Smooth muscle cell (in vitro differentiated cells): ENCODE results near the gene TRIM67. TPM values are rescaled to one million over a fixed set of nuclear protein-coding genes. Genes with fewer than 3 reads are reported as not detected.
"Not testable (repeated sequence)": the region's sequence is repeated elsewhere in the genome, so short reads cannot be mapped to it uniquely, and the experiment has no call there.

Experiments
- DNase-seq: peaks from one replicate; lab custom pipeline; 2025; ENCODE audit not compliant: unreplicated experiment; lab: John Stamatoyannopoulos, UW
- H2AFZ ChIP-seq: fragments of 200-600 bp; sonication (generic); 2 replicates; pipeline ENCODE4 v1.6.0; 2016; ENCODE audit warnings: antibody characterized with exemption, low read depth, mild to moderate bottlenecking
- H3F3A ChIP-seq: fragments of 200-600 bp; sonication (generic); 2 replicates; pipeline ENCODE4 v1.6.0; 2017; ENCODE audit warnings: antibody characterized with exemption, low read depth
- H3K27ac ChIP-seq: fragments of 200-600 bp; sonication (generic); 2 replicates; pipeline ENCODE4 v1.5.1; 2016; ENCODE audit warnings: low read depth, mild to moderate bottlenecking
- H3K27me3 ChIP-seq: fragments of 200-600 bp; sonication (generic); 2 replicates; pipeline ENCODE4 v1.6.1; 2016; ENCODE audit warnings: low read depth, mild to moderate bottlenecking
- H3K36me3 ChIP-seq: fragments of 200-600 bp; sonication (generic); 2 replicates; pipeline ENCODE4 v1.5.1; 2016; ENCODE audit warnings: low read depth
- H3K4me1 ChIP-seq: fragments of 200-600 bp; sonication (generic); 2 replicates; pipeline ENCODE4 v1.5.1; 2016; ENCODE audit warnings: low read depth
- H3K4me2 ChIP-seq: fragments of 200-600 bp; sonication (generic); 2 replicates; pipeline ENCODE4 v1.6.0; 2016; ENCODE audit warnings: mild to moderate bottlenecking
- H3K4me3 ChIP-seq: fragments of 200-600 bp; sonication (generic); 2 replicates; pipeline ENCODE4 v1.5.1; 2016; ENCODE audit warnings: mild to moderate bottlenecking
- H3K79me2 ChIP-seq: fragments of 200-600 bp; sonication (generic); 2 replicates; pipeline ENCODE4 v1.6.0; 2016; ENCODE audit warnings: low read depth, mild to moderate bottlenecking
- H3K9ac ChIP-seq: fragments of 200-600 bp; sonication (generic); 2 replicates; pipeline ENCODE4 v1.6.0; 2016; ENCODE audit warnings: low read depth
- H3K9me3 ChIP-seq: fragments of 200-600 bp; sonication (generic); replicated peaks from 2 replicates; pipeline ENCODE4 v1.5.1; 2016; ENCODE audit warnings: low read depth
- H4K20me1 ChIP-seq: fragments of 200-600 bp; sonication (generic); 2 replicates; pipeline ENCODE4 v1.6.0; 2016; ENCODE audit warnings: low read depth
- WGBS: methylation state at CpG from one replicate; pipeline ENCODE4 v1.1.7; 2016; ENCODE audit warnings: low lambda C conversion rate; 5-methylcytosine and 5-hydroxymethylcytosine counted together
- polyA plus RNA-seq: library from polyadenylated mRNA; unstranded; fragments of >200 nt; fragmentation: Nextera tagmentation; extraction: Ambion mirVana; gene quantifications from 2 replicates; pipeline ENCODE4 v1.2.1, GENCODE V29; 2016
- total RNA-seq: library from RNA; depleted of rRNA; stranded (reverse); fragments of >200 nt; gene quantifications from 2 replicates; pipeline ENCODE4 v1.2.3, GENCODE V29; 2014
- TF ChIP-seq, protein P1 (sequence below): fragments of 200-600 bp; sonication (generic); IDR thresholded peaks from 2 replicates; pipeline ENCODE4 v1.5.1; 2017; ENCODE audit warnings: borderline replicate concordance, mild to moderate bottlenecking, antibody characterized with exemption; ENCODE audit not compliant: insufficient read depth, poor library complexity, severe bottlenecking

TRIM67 gene
- total and polyA plus RNA-seq, 2 experiments from 2014 or later: 0.04 to 0.25 TPM

- no peak overlapping the region for H3K9ac ChIP-seq
- no peak overlapping the region for H2AFZ ChIP-seq
- H3F3A ChIP-seq: no peaks in the 10 kb centered on the region
- no peaks in the 10 kb centered on the region for H3K79me2 ChIP-seq
- no peak overlapping the region for H3K27ac ChIP-seq
- peaks cover 74% of the 10 kb centered on the region for H3K27me3 ChIP-seq
- H3K9me3 ChIP-seq: no peaks in the 10 kb centered on the region
- WGBS: 43% methylated on average over 1 of the region's 1 CpG
- H3K4me2 ChIP-seq: no peak overlapping the region
- H3K4me3 ChIP-seq: no peak overlapping the region
- no peak for DNase-seq
- H3K36me3 ChIP-seq: no peaks in the 10 kb centered on the region
- peaks cover 12% of the 10 kb centered on the region for H3K4me1 ChIP-seq
- no peaks in the 10 kb centered on the region for H4K20me1 ChIP-seq
- TF ChIP-seq, protein P1, sequence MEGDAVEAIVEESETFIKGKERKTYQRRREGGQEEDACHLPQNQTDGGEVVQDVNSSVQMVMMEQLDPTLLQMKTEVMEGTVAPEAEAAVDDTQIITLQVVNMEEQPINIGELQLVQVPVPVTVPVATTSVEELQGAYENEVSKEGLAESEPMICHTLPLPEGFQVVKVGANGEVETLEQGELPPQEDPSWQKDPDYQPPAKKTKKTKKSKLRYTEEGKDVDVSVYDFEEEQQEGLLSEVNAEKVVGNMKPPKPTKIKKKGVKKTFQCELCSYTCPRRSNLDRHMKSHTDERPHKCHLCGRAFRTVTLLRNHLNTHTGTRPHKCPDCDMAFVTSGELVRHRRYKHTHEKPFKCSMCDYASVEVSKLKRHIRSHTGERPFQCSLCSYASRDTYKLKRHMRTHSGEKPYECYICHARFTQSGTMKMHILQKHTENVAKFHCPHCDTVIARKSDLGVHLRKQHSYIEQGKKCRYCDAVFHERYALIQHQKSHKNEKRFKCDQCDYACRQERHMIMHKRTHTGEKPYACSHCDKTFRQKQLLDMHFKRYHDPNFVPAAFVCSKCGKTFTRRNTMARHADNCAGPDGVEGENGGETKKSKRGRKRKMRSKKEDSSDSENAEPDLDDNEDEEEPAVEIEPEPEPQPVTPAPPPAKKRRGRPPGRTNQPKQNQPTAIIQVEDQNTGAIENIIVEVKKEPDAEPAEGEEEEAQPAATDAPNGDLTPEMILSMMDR: no peak
Measured at GRCh38 chr1:231157311-231157710, 4.5 kb upstream of the TRIM67 start.

DNA sequence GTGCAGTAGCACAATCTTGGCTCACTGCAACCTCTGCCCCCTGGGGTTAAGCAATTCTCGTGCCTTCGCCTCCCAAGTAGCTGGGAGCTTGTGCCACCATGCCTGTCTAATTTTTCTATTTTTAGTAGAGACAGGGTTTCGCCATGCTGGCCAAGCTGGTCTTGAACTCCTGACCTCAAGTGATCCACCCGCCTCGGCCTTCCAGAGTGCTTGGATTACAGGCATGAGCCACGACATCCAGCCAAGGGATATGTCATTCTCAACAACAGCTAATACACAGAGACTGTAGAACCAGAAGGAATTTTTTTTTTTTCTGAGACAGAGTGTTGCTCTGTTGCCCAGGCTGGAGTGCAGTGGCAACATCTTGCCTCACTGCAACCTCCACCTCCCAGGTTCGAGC lies 3.7 kb upstream of the TRIM67 start:
- H3F3A ChIP-seq, H3K4me3 ChIP-seq, H2AFZ ChIP-seq, H3K79me2 ChIP-seq, H3K4me2 ChIP-seq, DNase-seq, H3K9me3 ChIP-seq, H4K20me1 ChIP-seq, H3K9ac ChIP-seq, H3K27ac ChIP-seq, H3K36me3 ChIP-seq: not testable (repeated sequence)
- 84% methylated on average over 7 of the region's 7 CpGs for WGBS
- Histone ChIP-seq H3K27me3 (peaks cover 79% of the 10 kb centered on the region), H3K4me1 (peaks cover 18% of the 10 kb centered on the region)

DNA sequence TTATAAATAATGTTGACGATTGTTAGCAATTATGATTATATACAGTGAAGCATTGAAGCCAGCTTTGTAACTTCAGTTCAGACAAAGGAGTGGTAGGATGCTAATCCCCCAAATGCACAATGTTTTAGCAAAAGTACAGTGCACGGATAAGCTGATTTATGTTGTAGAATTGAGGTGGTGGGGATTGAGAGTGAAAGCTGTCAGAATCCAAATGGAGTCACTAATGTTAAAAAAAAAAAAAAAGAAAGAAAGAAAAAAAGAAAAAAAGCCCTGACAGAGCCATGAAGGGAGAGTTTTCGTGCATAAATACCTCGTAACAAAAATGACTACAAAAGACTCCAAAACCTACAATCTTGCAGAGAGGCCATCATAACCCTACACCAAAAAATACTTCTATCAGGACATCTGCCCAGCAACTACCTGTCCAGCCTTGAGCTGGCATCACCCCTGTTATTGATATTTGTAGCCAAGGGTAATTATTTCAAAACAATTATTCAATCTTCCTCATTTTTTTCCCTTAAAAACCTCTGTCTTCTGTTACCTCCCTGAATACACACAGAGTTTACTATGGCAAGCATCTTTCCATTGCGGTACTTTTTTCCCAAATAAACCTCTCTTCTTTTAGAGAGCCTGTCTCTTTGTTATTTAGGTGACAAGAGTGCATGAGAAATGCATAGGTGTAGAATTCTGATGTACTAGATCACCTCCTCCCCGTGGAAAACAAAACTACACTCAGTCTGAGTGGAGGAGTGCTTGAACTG lies 2.5 kb upstream of the TRIM67 start:
- no peak for DNase-seq
- TF ChIP-seq, protein P1: no peak
- Histone ChIP-seq H3K27me3 (peaks cover 83% of the 10 kb centered on the region), H3K9me3 (no peaks in the 10 kb centered on the region), H2AFZ (no peak overlapping the region), H3K4me2 (no peak overlapping the region), H3K27ac (no peak overlapping the region), H3K4me1 (peaks cover 18% of the 10 kb centered on the region), H4K20me1 (no peaks in the 10 kb centered on the region), H3K4me3 (no peak overlapping the region), H3K36me3 (no peaks in the 10 kb centered on the region), H3F3A (no peaks in the 10 kb centered on the region), H3K9ac (no peak overlapping the region), H3K79me2 (no peaks in the 10 kb centered on the region)
- WGBS: 80% methylated on average over 6 of the region's 6 CpGs

DNA sequence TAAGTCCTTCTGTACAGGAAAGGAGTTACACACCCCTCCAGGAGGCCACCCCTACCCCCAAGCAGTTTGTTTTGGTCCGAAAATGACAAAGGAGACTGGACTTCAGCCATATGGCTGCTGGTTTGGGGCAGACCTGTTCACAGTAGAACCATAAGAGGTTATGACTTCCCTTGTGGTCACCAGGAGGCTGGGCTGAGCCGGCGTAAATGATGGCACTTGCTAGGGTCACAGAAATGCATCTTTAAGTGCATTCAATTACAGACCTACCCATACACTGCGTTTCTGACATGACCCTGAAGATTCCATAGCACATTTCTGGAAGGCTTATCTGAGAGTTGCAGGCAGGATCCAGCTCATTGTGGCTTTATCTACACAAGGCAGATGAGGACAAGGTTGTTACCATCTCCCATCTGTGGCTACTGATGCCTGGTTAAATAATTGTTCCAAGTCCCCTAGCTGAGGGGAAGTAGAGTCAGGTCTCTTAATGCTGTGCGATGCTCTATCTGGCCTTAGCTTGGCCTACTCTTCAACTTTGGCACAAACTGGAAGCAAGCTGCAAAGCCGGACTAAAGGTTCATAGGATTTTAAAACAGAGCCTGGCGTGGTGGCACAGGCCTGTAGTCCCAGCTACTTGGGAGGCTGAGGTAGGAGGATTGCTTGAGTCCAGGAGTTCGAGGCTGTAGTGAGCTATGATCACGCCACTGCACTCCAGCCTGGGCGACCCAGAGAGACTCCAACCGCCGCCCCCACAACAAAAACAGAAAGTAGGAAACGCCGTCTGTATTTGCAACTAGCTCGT lies 1.7 kb upstream of the TRIM67 start:
- no peaks in the 10 kb centered on the region for H3F3A ChIP-seq
- H4K20me1 ChIP-seq: no peaks in the 10 kb centered on the region
- WGBS: 69% methylated on average over 15 of the region's 15 CpGs
- H3K4me2 ChIP-seq: peak overlapping the region; percentile 96
- no peaks in the 10 kb centered on the region for H3K9me3 ChIP-seq
- H3K27me3 ChIP-seq: peaks cover 91% of the 10 kb centered on the region
- H3K36me3 ChIP-seq: no peaks in the 10 kb centered on the region
- no peak overlapping the region for H2AFZ ChIP-seq
- no peak overlapping the region for H3K27ac ChIP-seq
- H3K79me2 ChIP-seq: no peaks in the 10 kb centered on the region
- TF ChIP-seq, protein P1: no peak
- DNase-seq: no peak
- H3K4me1 ChIP-seq: peaks cover 18% of the 10 kb centered on the region
- H3K9ac ChIP-seq: no peak overlapping the region
- no peak overlapping the region for H3K4me3 ChIP-seq
